GM18517 (cell line): ENCODE results near the gene ASGR2.
"Not testable (repeated sequence)": the region's sequence is repeated elsewhere in the genome, so short reads cannot be mapped to it uniquely, and the experiment has no call there.

ENCODE experiments used
- ATAC-seq: cut with Tn5 transposase; IDR thresholded peaks from one replicate; pipeline ENCODE4 v1.9.1; 2021; ENCODE audit warnings: mild to moderate bottlenecking, moderate library complexity; ENCODE audit not compliant: unreplicated experiment

The ASGR2 gene

GRCh38 chr17:7114241-7114874, at the start of gene ASGR2:
ASGR2 (minus strand) TSS chr17:7114822; CDS start chr17:7114240, 582 bp downstream.
- ATAC-seq: no peak

- not testable (repeated sequence) for ATAC-seq
These were observed 44.9 kb upstream of the ASGR2 start for GRCh38 chr17:7159571-7159970.

GRCh38 chr17:7158424-7158823, 43.8 kb upstream of the ASGR2 start:
- not testable (repeated sequence) for ATAC-seq

- no peak for ATAC-seq
These were observed 41.8 kb upstream of the ASGR2 start for GRCh38 chr17:7156342-7156940.

- no peak for ATAC-seq
These were observed 33.1 kb upstream of the ASGR2 start for GRCh38 chr17:7147772-7148171.

- no peak for ATAC-seq
These were observed 31.5 kb upstream of the ASGR2 start for GRCh38 chr17:7146115-7146514.

GRCh38 chr17:7144213-7144612, 29.6 kb upstream of the ASGR2 start:
- no peak for ATAC-seq

GRCh38 chr17:7141824-7142223, 27.2 kb upstream of the ASGR2 start:
- no peak for ATAC-seq

GRCh38 chr17:7139400-7139799, 24.8 kb upstream of the ASGR2 start:
- no peak for ATAC-seq

- ATAC-seq: no peak
These were observed 24.3 kb upstream of the ASGR2 start for GRCh38 chr17:7138800-7139381.

GRCh38 chr17:7137171-7137943, 22.7 kb upstream of the ASGR2 start:
- ATAC-seq: no peak

GRCh38 chr17:7136266-7136877, 21.8 kb upstream of the ASGR2 start:
- ATAC-seq: no peak

- ATAC-seq: no peak
These were observed 19.3 kb upstream of the ASGR2 start for GRCh38 chr17:7133916-7134315.

GRCh38 chr17:7133424-7133823, 18.8 kb upstream of the ASGR2 start:
- no peak for ATAC-seq

- no peak for ATAC-seq
These were observed 18.0 kb upstream of the ASGR2 start for GRCh38 chr17:7132511-7133094.

- no peak for ATAC-seq
These were observed 16.8 kb upstream of the ASGR2 start for GRCh38 chr17:7131423-7131791.

GRCh38 chr17:7130621-7131422, 16.2 kb upstream of the ASGR2 start:
- ATAC-seq: no peak

- ATAC-seq: no peak
These were observed 14.7 kb upstream of the ASGR2 start for GRCh38 chr17:7129311-7129710.

GRCh38 chr17:7128160-7128559, 13.5 kb upstream of the ASGR2 start:
- no peak for ATAC-seq

GRCh38 chr17:7127501-7127900, 12.9 kb upstream of the ASGR2 start:
- not testable (repeated sequence) for ATAC-seq
